Memory B cell (primary cell): ENCODE measurements around the gene SSRP1.
"Not testable (repeated sequence)": the region's sequence is repeated elsewhere in the genome, so short reads cannot be mapped to it uniquely, and the experiment has no call there.

ENCODE experiments used
- ATAC-seq: fragments of 150-1000 bp; cut with Tn5 transposase; 2 replicates; pipeline ENCODE4 v1.10.0; 2021; ENCODE audit warnings: low read depth, mild to moderate bottlenecking, moderate library complexity
- DNase-seq, 2 donors: peaks; one replicate each; pipeline ENCODE4 v3.0.0; 2022; ENCODE audit warnings: low spot score in 2 of 2
- H3K27ac Mint-ChIP-seq: one replicate; pipeline ENCODE4 v1.8.0; 2022; ENCODE audit warnings: mild to moderate bottlenecking, moderate library complexity, mixed read lengths
- H3K27me3 Mint-ChIP-seq: one replicate; pipeline ENCODE4 v1.8.0; 2022; ENCODE audit warnings: mixed read lengths
- H3K36me3 Mint-ChIP-seq: one replicate; pipeline ENCODE4 v1.8.0; 2022; ENCODE audit warnings: mild to moderate bottlenecking, mixed read lengths
- H3K4me1 Mint-ChIP-seq: one replicate; pipeline ENCODE4 v1.8.0; 2022; ENCODE audit warnings: mixed read lengths
- H3K4me3 Mint-ChIP-seq: one replicate; pipeline ENCODE4 v1.8.0; 2022; ENCODE audit warnings: mild to moderate bottlenecking, moderate library complexity, mixed read lengths
- H3K9me3 Mint-ChIP-seq: one replicate; pipeline ENCODE4 v1.8.0; 2022; ENCODE audit warnings: mixed read lengths

The SSRP1 gene

DNA sequence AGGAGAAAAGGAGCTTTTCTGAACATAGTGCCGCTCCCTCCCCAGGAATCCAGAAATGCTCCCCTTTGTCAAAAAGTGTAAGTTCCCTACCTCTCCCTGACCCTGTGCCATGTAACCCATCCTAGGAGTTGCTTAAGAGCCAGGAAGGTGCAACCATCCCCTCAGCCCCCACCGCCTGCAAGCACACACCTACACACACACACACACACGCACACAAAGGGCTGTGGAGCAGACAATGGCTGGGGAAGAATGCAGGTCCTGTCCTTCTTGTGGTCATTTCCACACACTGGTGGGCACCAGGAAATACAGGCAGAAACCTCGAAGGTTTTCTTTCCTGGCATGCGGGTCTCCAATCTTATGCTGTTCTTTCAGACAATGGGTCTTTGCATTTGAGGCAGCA, 3.6 kb upstream of the SSRP1 start:
- Mint-ChIP-seq H3K4me1 (peaks cover 11% of the 10 kb centered on the region), H3K36me3 (no peaks in the 10 kb centered on the region), H3K27ac (no peak overlapping the region), H3K4me3 (no peak overlapping the region), H3K27me3 (peaks cover 3% of the 10 kb centered on the region), H3K9me3 (no peaks in the 10 kb centered on the region)
- DNase-seq (no peak), ATAC-seq (no peak)

DNA sequence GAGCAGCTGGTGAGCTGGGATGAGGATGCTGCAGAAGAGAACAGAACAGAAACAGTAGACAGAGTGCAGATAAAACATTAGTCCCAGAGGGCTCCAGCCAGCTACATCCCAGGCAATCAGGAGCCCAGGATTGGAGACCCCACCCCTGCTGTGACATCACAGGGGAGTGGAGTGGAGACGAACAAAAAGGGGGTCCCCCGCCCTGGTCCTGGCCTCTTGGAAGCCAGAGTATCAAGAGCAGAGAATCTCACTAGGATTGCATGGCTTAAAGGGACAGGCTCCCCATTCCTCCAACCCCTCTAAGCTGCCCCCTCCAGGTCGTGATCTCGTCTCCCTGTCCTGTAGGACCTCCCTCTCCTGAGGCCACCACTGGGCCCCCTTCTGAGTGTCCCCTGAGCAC, 2.5 kb upstream of the SSRP1 start, which contains the start of gene P2RX3:
Gene P2RX3, plus strand, starts transcription at position 211 of the 400 bp plus-strand sequence. CDS start 199 bp downstream, outside the sequence.
- H3K4me1 Mint-ChIP-seq, result peaks cover 19% of the 10 kb centered on the region
- peaks cover 6% of the 10 kb centered on the region for H3K36me3 Mint-ChIP-seq
- DNase-seq (no peak), ATAC-seq (no peak)
- peaks cover 3% of the 10 kb centered on the region for H3K27me3 Mint-ChIP-seq
- no peak within 1 kb of the TSS for H3K27ac Mint-ChIP-seq
- H3K4me3 Mint-ChIP-seq, result no peak within 1 kb of the TSS
- no peaks in the 10 kb centered on the region for H3K9me3 Mint-ChIP-seq

DNA sequence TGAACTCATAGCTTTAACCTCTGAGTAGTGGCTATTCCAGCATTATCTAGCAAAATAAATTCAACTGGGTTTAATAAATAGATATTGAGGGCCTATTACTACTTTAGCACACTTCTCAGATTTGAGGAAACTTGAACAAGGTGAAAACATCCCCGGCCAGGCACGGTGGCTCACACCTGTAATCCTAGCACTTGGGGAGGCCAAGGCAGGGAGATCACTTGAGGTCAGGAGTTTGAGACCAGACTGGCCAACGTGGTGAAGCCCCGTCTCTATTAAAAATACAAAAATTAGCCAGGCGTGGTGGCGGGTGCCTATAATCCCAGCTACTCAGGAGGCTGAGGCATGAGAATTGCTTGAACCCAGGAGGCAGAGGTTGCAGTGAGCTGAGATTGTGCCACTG, 1.2 kb upstream of the SSRP1 start:
- DNase-seq, H3K9me3 Mint-ChIP-seq, ATAC-seq, H3K27me3 Mint-ChIP-seq: not testable (repeated sequence)
- peak overlapping the region; percentile 94 for H3K27ac Mint-ChIP-seq
- H3K4me3 Mint-ChIP-seq, result peak overlapping the region; percentile 84
- H3K4me1 Mint-ChIP-seq, result peaks cover 20% of the 10 kb centered on the region
- peaks cover 13% of the 10 kb centered on the region for H3K36me3 Mint-ChIP-seq

DNA sequence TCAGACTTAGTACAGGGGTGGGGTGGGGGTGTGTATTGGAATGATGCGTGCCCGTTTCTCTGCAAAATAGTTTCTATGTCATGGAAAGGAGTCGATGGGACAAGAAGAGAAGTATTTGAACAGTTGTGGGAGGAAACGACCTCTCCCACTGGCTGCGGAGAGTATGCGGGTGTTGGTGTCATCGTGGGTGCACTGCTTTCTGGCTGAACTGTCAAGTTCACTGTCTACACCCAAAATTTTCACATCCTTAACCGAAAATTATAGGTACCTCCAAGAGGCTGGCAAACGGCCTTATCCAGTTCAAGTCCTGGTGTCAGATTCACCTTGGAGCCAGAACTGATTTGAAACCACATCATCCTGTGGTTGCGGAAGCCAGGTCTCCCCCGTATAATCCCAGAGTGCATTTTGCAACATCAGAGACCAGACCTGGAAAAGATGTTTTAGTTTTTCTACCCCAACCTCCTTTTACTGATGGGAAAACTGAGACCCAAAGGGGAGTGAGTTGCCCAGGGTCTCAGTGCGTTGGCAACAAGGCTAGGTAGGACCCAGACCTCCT, 497 bp upstream of the SSRP1 start:
- no peaks in the 10 kb centered on the region for H3K9me3 Mint-ChIP-seq
- H3K4me1 Mint-ChIP-seq, result peaks cover 20% of the 10 kb centered on the region
- H3K27ac Mint-ChIP-seq, result peak overlapping the region; percentile 94
- H3K36me3 Mint-ChIP-seq, result peaks cover 17% of the 10 kb centered on the region
- peaks cover 1% of the 10 kb centered on the region for H3K27me3 Mint-ChIP-seq
- H3K4me3 Mint-ChIP-seq, result peak overlapping the region; percentile 84
- DNase-seq, result no peak
- peak; percentile 2 for ATAC-seq

DNA sequence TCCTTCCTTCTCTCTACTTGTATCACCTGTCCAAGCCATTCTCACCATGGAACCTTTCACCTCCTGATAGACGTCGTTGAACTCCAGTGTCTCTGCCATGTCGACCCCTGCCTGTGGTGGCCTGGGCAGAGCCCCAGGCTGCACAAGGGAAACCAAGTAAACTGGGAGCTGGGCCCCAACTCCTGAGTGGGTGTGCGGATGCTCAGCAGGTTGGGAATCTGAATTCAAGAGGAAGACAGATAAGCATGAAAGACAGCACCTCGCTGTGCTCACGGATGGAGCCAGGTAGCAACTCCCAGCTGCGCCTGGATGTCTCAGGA, 709 bp downstream of the SSRP1 start:
- H3K9me3 Mint-ChIP-seq, result no peaks in the 10 kb centered on the region
- H3K4me3 Mint-ChIP-seq, result peak overlapping the region; percentile 84
- peaks cover 23% of the 10 kb centered on the region for H3K4me1 Mint-ChIP-seq
- H3K36me3 Mint-ChIP-seq, result peaks cover 24% of the 10 kb centered on the region
- ATAC-seq (no peak), DNase-seq (no peak)
- H3K27ac Mint-ChIP-seq, result peak overlapping the region; percentile 94
- no peaks in the 10 kb centered on the region for H3K27me3 Mint-ChIP-seq

DNA sequence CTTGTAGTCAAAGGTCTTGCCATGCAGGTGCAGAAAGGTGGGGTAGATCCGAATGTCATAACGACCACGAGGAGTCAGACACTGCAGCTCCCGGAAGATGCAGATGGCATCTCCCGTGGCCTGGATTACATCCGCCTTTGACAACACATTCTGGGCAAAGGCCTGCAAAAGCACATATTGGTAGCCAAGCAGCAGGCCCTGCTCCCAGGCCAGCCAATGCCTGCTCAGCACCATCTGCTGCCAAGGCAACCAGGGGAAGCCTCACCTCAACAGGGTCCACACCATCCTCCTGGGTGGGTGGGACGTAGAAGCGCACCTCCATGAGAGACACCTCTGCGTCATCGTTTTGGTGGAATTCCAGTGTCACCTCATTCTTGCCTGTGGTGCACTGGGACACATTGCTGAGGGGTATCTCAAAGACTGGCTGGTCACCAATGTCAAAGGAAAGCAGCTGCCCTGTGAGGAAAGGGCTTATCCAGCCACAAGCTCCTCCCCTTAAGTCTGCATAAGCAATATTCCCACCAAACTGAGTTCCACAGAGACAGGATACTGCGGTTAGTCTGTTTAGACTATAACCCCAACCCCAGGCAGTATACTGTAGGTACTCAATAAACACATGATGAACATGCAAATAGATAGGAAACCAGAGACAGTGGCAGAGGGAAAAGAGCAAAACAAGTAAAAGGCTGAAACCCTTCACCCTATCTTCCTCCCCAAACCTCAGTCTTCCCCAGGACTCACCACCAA, 2.8 kb downstream of the SSRP1 start:
- peaks cover 23% of the 10 kb centered on the region for H3K4me1 Mint-ChIP-seq
- no peak overlapping the region for H3K27ac Mint-ChIP-seq
- H3K36me3 Mint-ChIP-seq, result peaks cover 38% of the 10 kb centered on the region
- no peak for DNase-seq
- H3K9me3 Mint-ChIP-seq, result no peaks in the 10 kb centered on the region
- ATAC-seq, result no peak
- no peak overlapping the region for H3K4me3 Mint-ChIP-seq
- no peaks in the 10 kb centered on the region for H3K27me3 Mint-ChIP-seq

DNA sequence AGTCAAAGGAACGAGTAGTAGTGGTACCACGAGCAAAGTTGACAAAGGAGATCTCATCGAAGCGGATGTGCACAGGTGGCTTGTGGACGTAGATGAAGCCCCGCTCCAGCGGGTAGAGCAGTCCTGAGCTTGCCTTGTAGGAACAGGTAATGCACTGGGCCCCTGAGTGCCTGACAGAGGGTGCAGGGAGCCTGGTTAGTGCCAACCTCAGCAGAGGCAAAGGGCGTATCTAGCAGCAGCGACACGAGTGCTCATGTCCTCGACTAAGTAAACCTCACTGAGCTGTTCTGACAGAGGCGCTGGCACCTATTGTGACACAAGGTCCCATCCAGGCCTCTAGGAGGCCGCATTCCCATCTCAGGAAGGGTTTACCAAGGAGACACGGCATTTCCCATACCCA, 4.0 kb downstream of the SSRP1 start:
- Mint-ChIP-seq H3K4me1 (peaks cover 24% of the 10 kb centered on the region), H3K27ac (no peak overlapping the region), H3K36me3 (peaks cover 48% of the 10 kb centered on the region), H3K9me3 (no peaks in the 10 kb centered on the region), H3K4me3 (no peak overlapping the region), H3K27me3 (no peaks in the 10 kb centered on the region)
- DNase-seq, result no peak
- no peak for ATAC-seq

DNA sequence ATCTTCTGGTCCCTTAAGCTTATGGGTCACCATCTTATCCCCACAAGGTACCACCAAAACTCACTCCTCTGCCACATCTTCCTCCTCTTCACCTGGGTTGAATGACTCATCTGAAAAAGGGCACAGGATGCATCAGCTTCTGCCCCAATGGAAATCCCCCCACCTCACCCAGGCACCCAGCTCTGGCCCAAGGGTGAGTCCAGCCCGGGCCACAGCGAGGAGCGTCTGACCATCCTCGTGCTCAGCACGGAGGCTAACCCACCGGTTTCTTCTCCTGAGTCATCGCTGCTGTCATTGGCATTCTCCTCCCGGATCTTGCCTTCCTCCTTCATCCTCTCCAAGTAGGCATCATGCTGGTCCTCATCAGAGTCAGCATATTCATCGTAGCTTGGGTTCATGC, 5.7 kb downstream of the SSRP1 start:
- DNase-seq (no peak), ATAC-seq (no peak)
- Mint-ChIP-seq H3K9me3 (no peaks in the 10 kb centered on the region), H3K27me3 (no peaks in the 10 kb centered on the region), H3K4me1 (peaks cover 32% of the 10 kb centered on the region), H3K27ac (peak overlapping the region; percentile 79), H3K36me3 (peaks cover 50% of the 10 kb centered on the region), H3K4me3 (no peak overlapping the region)

DNA sequence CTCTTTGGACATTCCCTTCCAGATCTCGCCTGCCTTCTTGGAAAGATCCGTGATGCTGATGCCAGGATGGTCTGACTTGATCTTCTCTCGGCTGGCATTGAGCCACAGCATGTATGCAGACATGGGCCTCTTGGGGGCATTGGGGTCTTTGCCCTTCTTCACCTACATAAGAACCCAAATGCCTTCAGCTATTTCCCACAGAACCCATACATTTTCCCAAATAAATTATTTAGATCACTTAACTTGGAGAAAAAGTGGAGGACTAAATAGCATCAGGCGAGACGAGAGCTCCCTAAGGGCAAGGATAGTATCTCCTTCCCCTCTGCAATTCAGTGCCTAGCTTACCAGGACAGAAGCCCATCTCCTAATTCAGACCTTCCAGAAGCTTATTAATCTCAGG, 8.0 kb downstream of the SSRP1 start:
- Mint-ChIP-seq H3K9me3 (no peaks in the 10 kb centered on the region), H3K4me1 (peaks cover 22% of the 10 kb centered on the region), H3K4me3 (peak overlapping the region; percentile 27), H3K36me3 (peaks cover 42% of the 10 kb centered on the region), H3K27ac (peak overlapping the region; percentile 2), H3K27me3 (no peaks in the 10 kb centered on the region)
- DNase-seq (no peak), ATAC-seq (no peak)

DNA sequence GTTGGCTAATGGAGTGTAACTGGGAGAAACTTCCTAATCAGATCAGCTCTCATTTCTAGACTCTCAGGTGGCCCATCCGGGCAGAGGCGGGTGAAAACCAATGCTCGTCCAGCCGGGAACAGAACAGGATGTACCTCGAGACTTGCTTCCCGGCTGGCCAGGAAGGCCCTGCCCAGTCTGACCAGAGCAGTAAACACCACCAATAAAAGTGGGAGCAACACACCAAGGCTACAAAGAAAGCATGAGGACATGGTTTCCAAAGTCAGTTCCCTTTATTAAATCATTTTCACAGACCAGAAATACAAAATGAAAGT, 10.0 kb downstream of the SSRP1 start:
- H3K4me3 Mint-ChIP-seq, result peak overlapping the region; percentile 94
- ATAC-seq (no peak), DNase-seq (no peak)
- H3K27me3 Mint-ChIP-seq, result no peaks in the 10 kb centered on the region
- peaks cover 35% of the 10 kb centered on the region for H3K36me3 Mint-ChIP-seq
- H3K27ac Mint-ChIP-seq, result peak overlapping the region; percentile 95
- H3K9me3 Mint-ChIP-seq, result no peaks in the 10 kb centered on the region
- peaks cover 29% of the 10 kb centered on the region for H3K4me1 Mint-ChIP-seq

DNA sequence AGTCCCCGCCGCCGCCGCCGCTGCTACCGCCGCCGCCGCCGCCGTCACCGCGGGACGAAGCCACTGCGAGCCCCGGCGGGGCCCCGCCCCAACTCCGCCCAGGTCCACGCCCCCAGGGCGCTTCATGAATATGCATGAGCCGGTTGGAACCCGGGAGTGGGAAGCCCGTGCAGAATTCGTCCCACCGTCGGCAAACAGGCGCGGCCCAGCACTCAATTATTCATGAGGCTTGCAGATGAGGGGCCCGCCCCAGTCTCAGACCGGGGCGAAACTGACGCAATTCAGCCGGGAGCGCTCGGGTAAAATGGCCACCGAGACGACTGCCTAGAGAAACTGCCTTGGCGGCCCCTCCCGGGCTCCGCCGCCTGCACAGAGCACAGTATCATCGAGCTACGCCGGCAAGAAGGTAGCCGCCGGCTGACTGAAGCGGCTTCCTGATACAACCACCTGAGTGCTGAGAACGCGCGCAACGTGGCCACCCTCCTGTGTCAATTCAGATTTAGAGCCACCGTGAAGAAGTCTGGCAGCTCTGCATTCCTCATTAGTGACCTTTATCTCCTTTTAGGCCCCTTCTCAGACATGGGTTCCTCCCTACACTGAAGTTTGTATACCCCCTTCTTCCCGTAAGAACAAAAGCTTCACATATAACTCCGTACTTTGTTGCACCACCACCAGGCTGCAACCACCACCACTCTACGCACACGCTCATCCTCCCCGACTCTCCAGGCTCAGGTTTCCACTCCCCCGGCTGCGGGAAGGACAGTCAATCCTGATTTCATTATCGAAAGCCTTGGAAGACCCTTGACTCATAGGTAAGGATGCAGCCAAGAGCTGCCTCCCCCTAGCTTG, 10.6 kb downstream of the SSRP1 start, which contains the start of gene TNKS1BP1:
Gene TNKS1BP1, minus strand, starts transcription at position 67 of the 849 bp plus-strand sequence. CDS start 3,067 bp downstream, outside the sequence.
- ATAC-seq, result peak; percentile 85
- peak; percentile 80 to 88 for DNase-seq
- peaks cover 27% of the 10 kb centered on the region for H3K4me1 Mint-ChIP-seq
- H3K27me3 Mint-ChIP-seq, result no peaks in the 10 kb centered on the region
- peak within 1 kb of the TSS; percentile 94 for H3K4me3 Mint-ChIP-seq
- no peaks in the 10 kb centered on the region for H3K9me3 Mint-ChIP-seq
- H3K27ac Mint-ChIP-seq, result peak within 1 kb of the TSS; percentile 95
- H3K36me3 Mint-ChIP-seq, result peaks cover 30% of the 10 kb centered on the region

DNA sequence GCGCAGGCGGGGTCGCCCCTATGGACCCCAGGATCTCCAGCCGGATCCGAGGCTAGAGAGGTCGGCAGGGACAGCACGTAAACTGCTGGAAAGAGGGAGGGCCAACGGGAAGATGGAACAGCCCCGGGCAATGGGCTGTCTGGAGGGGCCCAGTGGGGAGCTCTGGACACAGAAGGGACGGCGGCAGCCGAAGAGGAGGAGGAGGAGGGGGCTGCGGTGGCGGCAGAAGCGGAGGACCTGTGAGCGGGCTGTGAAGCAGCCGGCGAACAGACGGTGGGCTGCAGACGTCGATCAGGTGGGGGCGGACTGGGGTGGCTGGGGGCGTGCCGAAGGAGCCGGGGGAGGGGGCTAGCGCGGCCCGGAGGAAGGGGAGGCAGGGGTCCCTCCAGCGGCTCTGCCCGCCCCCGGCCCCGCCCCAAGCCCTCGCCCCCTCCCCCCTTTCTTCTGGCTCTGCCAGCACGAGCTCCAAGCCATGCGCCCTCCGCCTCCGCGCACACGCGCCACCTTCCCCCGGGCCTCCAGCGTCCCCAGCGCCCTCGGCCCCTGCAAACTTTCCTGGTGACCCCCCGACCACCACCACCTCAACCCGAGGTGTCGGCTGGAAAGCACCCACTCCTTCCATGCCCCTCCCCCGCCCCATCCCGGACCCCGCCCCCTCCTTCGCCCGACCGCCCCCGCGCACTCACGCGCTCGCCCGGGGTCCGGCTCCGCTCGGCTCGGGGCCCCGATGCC, 11.4 kb downstream of the SSRP1 start:
- H3K36me3 Mint-ChIP-seq, result peaks cover 25% of the 10 kb centered on the region
- H3K9me3 Mint-ChIP-seq, result no peaks in the 10 kb centered on the region
- H3K4me1 Mint-ChIP-seq, result peaks cover 25% of the 10 kb centered on the region
- H3K4me3 Mint-ChIP-seq, result peak overlapping the region; percentile 92
- H3K27me3 Mint-ChIP-seq, result no peaks in the 10 kb centered on the region
- peak in 1 of 2 donors; percentile 26 for DNase-seq
- no peak for ATAC-seq
- peak overlapping the region; percentile 95 for H3K27ac Mint-ChIP-seq

DNA sequence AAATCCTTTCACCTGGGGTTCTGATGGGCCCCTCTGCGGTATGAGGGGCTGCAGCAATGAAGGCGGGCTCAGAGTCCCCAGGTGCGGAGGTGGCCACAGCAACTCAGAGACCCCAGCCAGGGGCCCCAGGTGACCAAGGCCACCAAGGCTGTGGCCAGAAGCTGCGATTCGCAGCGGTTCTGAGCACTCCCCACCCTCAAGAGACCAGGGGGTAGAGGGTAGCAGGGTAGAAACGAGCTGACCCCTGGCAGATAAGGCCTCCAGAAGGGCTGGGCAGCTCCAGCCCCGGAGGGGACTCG, 11.9 kb downstream of the SSRP1 start:
- Mint-ChIP-seq H3K27me3 (no peaks in the 10 kb centered on the region), H3K4me3 (peak overlapping the region; percentile 92), H3K27ac (peak overlapping the region; percentile 95), H3K36me3 (peaks cover 26% of the 10 kb centered on the region), H3K4me1 (peaks cover 28% of the 10 kb centered on the region), H3K9me3 (no peaks in the 10 kb centered on the region)
- ATAC-seq (no peak), DNase-seq (no peak)
